ENCODE results near the gene CNNM2.

CNNM2 gene

GRCh38 chr10:102917962-102918816 is at the start of gene CNNM2:
CNNM2 (plus strand) TSS chr10:102918294; CDS start chr10:102918481, 187 bp downstream.
- peak; percentile 100 for DNase-seq

GRCh38 chr10:102868911-102869257 is 49.2 kb upstream of the CNNM2 start:
- DNase-seq = no peak

- no peak for DNase-seq
Observed at GRCh38 chr10:102869258-102870198, 48.6 kb upstream of the CNNM2 start, which contains the start of gene AS3MT. AS3MT (plus strand) TSS chr10:102869470; CDS start chr10:102869593, 123 bp downstream.

GRCh38 chr10:102870221-102870620 is 47.9 kb upstream of the CNNM2 start:
- no peak for DNase-seq

GRCh38 chr10:102872163-102872562 is 45.9 kb upstream of the CNNM2 start:
- DNase-seq = no peak

GRCh38 chr10:102876747-102877153 is 41.3 kb upstream of the CNNM2 start:
- DNase-seq = no peak

- no peak for DNase-seq
Observed at GRCh38 chr10:102878629-102879028, 39.5 kb upstream of the CNNM2 start.

GRCh38 chr10:102880256-102880655 is 37.8 kb upstream of the CNNM2 start:
- DNase-seq = no peak

- no peak for DNase-seq
Observed at GRCh38 chr10:102888048-102888447, 30.0 kb upstream of the CNNM2 start.

- no peak for DNase-seq
Observed at GRCh38 chr10:102894466-102895213, 23.5 kb upstream of the CNNM2 start.

GRCh38 chr10:102900006-102900405 is 18.1 kb upstream of the CNNM2 start:
- no peak for DNase-seq

GRCh38 chr10:102904346-102904745 is 13.7 kb upstream of the CNNM2 start:
- no peak for DNase-seq

- no peak for DNase-seq
Observed at GRCh38 chr10:102906507-102906906, 11.6 kb upstream of the CNNM2 start.

- no peak for DNase-seq
Observed at GRCh38 chr10:102914781-102915180, 3.3 kb upstream of the CNNM2 start.

- no peak for DNase-seq
Observed at GRCh38 chr10:102916173-102916572, 1.9 kb upstream of the CNNM2 start.

- DNase-seq = peak; percentile 57
Observed at GRCh38 chr10:102917314-102917961, 656 bp upstream of the CNNM2 start.

- no peak for DNase-seq
Observed at GRCh38 chr10:102918817-102919245, 737 bp downstream of the CNNM2 start.

GRCh38 chr10:102919246-102919959 is 1.3 kb downstream of the CNNM2 start:
- DNase-seq = no peak

- DNase-seq = no peak
Observed at GRCh38 chr10:102919992-102920739, 2.1 kb downstream of the CNNM2 start.

GRCh38 chr10:102923601-102924000 is 5.5 kb downstream of the CNNM2 start:
- DNase-seq = peak; percentile 18

GRCh38 chr10:102926842-102927241 is 8.7 kb downstream of the CNNM2 start:
- no peak for DNase-seq

All from inflammatory macrophage treated with lipopolysaccharide for 4 hours (primary cell).